Middle frontal gyrus (tissue), 1 donor: ENCODE data around the gene PBX1.

Experiments
- DNase-seq: peaks from one replicate; pipeline ENCODE4 v3.0.0-alpha.2; 2015; ENCODE audit warnings: low spot score; ENCODE audit errors: extremely low spot score

Gene PBX1

DNA sequence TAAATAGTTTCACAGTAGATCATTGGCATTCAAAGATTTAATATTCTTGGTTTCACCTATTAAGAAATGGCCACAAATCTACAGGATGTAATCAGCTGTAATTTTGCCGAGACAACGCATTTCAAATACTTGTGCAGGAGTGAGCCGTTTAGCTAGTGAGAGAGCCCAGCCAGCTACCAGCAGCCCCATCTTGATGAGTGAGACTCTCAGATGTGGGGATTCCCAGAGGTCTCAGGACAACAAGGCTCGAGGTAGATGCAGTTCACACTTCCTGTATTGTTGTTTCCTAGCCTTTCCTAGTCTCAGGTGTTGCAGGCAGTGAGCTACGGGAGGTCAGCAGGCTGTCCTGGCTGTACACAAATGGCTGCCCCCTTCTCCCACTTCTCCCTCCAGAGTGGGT lies 108.6 kb downstream of the PBX1 start:
- DNase-seq, result no peak

DNA sequence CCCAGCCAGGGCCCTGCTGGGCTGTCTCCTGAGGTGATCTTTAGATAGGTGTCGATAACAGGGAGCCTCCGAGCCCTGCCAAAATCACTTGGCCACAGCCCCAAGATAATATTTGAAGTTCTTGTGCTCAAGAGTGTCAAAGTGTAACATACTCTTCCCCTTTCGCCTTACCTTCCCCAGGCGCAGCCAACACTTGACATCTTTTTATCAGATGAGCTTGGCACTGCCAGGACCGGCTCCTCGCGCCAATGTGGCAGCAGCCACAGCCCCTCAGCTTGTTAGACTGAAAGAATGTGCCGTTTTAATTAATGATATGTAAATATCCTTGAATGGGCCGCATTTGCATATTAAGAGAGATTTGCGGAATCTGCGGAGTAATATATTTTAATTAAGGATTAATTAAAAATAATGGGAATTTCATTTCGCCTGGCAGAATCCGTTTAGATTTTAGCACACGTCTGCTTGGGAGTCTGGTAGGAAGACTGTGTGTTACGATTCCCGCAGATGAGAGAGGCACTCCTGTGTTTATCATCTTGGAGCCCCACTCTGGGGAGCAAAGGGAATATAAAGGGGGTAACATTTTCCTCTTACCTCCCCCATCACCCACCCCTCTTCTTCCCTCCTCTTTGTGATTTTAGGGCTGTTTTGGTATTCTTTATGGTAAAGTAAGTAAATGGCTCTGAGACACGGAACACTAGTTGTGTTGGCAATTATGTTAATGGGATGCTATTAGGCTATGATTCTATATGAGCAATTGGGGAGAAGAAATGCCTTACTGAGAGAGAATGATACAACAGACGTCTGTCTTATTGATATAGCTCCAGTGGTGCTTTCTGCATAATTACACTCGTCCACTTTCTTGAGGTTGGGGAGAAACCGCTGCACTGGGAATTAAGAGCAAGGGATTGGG lies 109.8 kb downstream of the PBX1 start:
- no peak for DNase-seq

DNA sequence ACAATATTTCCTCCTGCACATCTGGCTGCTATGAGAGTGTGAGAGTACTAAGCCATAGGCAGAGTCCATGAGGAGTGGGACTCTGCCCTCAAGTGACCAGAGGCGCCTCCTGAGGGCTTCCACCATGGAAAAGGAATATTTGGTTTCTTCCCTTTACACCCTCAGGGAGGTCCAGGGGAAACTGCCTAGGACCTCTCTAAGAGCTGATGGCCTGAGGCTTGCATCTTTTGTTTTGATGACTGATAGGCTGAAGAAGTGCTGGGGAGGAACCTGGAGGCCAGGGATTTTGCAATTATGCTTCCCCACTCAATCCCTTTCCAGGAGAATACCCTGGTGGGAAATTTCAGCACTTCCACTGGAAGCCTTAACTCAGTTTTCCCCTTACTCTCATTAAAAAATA lies 111.0 kb downstream of the PBX1 start:
- no peak for DNase-seq

DNA sequence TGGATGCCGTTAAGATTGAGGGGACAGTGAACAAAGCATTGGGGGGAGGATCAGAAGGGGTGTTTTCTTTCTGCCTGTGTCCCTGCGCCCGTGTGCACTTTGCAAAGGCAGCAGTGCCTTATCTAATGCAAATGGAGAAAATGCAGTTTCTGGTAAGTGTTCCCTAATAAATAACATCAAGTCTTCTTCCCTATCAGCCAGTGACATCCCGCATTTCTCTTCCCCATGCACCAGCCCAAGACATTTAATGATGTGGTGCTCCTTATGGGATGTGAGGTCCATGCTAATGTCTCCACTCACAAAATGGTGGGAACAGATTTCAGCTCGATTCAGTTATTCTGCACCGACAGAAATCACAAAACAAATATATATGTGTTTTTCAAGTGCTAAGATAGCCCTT lies 111.8 kb downstream of the PBX1 start:
- no peak for DNase-seq

DNA sequence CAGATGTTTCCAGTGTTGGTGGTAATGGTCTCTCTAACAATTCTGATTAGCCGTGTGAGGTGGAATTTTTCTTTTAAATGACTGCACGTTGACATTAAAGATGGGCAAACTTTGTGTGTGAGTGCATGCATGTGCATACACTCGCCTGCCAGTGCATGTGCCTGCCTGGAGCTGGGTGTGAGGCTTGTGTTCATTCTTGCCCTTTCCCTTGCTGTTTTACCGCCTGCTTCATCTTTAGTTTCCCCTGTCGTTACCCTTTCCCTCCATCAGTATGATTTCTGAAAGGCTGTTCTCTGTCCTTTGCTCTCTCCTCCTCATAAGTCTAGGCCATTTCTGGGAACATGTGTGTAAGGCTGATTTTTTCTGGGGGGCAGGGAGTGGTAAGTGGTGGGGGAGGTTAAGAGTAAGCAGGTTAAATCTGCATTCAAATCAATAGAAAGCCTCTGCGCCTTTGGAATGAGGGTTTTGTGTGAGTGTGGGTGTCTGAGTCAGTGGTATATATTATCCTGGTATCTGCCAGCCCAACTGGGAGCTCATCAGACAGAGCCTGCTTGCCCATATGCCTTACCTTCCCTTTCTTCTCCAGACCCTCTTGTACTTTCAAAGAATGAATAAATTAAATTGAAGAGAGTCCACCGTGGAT lies 112.5 kb downstream of the PBX1 start:
- DNase-seq, result no peak

DNA sequence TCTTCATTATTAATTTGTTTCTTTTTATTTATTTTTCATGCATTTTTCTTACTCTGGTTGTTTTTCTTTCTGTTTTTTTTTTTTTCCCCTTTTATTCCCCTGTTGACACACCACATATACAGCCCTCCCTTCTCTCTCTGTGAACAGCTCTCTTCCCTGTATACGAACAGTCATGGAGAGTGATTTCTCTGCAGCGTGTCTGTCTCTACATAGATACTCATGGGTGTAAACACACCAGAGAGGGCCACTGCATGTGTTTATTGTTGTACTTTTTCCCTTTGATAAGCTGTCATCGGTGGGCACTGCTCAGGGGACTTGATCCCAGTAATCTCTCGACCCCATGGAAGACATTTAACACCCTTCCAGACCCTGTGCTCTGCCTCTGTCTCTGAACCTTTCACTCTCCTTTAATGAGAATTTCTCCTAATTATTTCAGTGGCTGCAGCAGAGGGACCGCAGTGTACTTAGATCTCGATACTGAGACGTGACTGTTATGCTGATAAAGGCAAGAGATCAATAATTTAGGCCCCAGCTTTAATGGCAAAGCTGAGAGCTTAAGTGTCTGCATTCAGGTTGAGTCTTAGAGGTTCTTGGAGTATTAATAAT lies 113.1 kb downstream of the PBX1 start:
- DNase-seq, result no peak

DNA sequence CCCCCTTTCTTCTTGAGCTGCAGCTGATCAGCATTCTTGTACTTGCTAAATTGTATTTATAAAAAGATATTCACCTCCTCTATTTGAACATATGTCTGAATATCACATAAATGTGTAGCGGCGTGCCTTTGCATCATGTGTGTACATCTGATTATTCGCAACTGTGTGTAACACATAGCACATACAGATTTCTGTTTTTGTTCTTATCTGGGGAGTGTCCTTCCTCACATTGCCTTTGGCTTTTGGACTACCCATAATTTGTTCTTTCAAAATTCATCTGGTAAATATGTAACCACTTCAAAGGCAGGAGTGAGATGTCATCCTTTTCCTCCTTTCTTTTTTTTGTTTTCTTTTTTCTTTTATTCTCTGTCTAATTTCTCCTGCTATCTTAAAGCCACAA lies 113.6 kb downstream of the PBX1 start:
- no peak for DNase-seq

DNA sequence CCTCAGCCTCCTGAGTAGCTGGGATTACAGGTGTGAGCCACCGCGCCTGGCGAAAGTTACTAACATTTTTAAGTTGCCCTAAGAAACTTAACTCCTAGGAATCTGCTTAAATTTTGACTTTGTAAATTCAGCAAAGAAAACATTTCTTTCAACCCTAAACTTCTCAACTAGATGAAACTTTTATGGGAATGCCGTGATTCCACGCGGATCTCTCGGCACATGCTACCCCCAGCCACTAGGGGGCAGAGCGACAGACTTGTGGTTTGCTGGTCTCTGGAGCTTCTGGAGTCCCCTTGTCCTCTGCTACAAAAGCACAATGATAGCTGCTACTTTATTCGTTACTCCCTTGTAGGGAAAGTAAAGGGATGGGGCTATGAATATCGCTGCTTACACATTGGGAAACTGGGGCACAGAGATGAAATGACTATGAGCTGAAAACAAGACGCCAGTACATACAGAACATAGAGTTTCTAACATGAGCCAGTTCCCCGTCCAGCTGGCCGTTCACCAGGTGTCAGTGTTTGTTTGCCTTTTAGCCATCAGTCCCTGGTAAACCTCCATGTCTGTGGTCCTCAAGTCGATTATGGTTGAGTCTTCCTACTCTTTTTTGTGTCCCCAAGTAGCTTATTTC lies 114.7 kb downstream of the PBX1 start:
- no peak for DNase-seq

DNA sequence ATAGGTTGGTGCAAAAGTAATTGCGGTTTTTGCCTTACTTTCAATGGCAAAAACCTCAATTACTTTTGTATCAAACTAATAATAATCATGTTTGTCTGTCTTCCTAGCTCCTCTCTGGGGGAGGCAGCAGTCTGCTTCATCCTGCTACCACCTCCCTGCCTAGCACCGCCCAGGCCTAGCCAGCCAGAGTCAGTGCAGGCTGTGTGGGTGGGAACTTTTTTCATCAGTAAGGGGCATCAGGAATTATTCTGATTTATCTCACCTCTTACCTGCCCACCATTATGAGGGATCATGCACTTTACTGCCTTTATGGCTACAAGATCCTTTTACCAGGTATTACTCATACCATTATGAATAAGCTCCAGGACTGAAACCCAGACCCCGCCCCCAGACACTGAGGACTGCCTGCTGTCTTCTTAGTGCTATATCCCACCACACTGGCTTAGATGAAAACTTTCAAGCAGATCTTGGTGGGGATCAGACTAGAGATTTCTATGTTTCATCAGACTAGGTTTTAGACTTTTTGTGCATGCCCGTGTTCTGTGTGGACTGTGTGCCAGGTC lies 116.4 kb downstream of the PBX1 start:
- DNase-seq, result no peak

DNA sequence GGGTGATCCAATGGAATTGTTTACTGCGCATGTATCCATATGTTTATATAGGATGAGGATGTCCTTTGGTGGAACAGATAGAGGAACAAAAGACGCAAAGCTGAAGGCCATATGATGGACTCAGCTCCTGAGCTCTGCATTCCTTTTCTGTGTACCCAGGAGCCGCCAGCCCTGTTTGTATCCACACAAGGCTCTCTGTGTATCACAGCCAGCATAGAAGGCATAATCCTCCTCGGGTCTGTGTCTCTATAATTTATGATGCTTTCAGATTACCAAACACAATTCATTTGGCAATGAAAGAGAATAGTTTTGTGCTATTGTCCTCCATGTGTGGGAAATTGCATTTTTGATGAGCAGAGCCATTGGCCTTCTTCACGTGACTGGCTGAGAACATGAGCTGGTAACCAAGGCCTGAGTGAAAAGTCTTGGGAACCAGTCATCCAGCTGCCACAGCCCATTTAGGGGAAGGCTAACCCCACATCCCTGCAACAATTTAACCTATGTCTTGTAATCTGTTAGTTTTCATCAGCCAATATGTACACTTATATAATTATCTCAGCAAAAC lies 119.2 kb downstream of the PBX1 start:
- no peak for DNase-seq

DNA sequence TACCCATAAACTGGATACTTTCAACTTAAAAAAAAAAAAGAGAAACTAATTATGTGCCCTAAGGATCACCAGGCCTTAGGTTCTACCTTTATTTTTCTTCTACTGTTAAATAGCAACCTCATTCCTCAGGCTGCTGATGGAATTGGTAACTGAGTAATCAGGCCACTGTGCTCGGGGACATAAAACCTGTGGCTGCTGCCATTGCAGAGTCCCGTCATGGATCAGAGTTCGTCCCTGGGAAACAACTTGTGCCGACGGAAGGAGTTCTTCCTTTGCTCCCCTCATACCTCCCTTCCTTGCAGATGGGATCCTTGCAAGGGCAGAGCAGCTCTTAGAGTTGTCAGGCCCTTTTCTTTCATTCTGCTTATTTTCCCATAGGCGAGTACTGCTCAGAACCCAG lies 123.6 kb downstream of the PBX1 start:
- DNase-seq, result no peak

DNA sequence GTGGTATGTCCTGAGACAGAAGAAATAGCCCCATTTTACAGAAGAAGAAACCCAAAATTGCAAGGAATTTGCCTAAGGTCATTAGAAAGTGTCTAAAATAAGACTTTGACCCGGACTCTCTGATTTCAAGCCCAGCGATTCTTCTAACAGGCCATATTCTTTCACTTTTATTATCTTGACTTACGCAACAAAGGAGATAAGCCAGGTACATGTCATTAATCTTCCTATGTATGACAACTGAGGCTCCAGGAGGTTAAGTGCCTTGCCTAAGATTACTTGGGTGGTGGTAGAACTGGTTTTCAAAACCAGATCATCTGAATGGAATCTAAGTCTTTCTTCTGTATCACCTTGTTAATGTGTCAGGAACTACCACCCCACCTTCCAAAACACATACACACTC lies 124.3 kb downstream of the PBX1 start:
- DNase-seq, result no peak

DNA sequence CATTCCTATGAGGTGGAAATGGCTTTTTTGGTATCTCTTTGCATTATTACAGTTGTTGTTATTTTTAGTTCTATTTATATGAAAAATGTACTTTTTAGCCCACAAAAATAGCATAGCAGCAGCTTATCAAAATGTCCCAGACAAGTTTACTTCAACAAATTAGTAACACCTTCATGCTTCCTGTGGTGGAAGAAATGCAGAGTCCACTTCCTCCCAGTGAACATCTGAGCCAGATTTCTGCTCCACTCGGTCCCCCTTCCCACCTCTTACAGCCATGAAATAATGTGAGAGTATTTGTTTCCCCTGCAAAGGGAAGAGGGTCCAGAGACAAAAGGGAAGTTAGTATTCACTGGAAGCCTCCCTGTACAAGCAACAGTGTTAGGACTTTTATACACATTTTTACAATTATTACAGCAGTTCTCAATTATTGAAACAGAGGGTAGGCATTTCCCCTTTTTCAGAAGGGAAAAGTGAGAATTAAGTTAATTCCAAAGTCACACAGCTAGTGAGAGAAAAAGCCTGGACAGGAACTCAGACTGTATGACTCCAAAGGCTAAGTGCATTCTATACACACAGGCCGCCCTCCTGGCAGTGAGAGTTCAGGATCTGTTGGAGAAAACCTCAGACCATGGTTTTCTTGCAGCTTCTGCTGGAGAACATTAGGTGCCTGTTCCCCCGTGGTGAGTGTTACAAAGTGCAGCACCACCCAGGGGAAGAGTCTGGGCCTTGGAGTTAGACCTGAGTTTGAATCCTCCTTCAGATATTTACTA lies 126.5 kb downstream of the PBX1 start:
- no peak for DNase-seq

DNA sequence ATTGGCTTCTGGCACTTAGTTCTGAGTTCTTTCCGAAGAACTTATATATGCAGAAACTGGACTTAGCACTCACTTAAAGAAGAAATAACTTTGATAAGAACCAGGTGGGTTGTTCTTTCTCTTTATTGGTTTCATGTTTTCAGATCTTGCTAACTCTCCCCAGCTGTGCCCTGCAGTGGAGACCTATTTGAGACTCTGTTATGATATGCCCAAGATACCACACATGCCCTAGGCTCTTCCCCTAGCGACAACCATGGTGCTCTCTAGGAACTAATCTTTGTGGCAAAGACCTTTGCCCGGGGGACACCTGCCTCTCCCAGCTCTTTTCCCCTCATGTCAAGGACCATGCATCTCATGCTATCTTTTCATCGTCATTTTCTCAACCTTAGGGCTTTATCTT lies 128.8 kb downstream of the PBX1 start:
- DNase-seq, result no peak

DNA sequence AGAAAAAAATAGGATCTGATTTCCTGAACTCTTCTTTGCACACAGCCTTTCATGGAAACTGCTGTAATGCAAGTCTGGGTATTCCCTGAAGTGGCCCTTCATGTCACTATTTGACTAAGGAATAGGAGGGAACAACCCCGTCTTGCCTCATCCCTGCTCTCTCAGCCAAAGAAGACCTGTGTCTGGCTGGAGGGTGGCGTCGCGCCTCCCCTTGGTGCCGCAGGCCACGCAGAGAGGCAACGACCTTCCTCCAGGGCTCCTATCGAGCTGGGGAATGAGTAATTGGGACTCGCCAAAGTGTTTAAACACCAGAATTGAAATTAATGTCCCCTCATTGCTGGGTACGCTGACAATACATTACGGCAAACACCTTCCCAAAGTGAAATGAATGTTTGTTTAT lies 129.8 kb downstream of the PBX1 start:
- no peak for DNase-seq

DNA sequence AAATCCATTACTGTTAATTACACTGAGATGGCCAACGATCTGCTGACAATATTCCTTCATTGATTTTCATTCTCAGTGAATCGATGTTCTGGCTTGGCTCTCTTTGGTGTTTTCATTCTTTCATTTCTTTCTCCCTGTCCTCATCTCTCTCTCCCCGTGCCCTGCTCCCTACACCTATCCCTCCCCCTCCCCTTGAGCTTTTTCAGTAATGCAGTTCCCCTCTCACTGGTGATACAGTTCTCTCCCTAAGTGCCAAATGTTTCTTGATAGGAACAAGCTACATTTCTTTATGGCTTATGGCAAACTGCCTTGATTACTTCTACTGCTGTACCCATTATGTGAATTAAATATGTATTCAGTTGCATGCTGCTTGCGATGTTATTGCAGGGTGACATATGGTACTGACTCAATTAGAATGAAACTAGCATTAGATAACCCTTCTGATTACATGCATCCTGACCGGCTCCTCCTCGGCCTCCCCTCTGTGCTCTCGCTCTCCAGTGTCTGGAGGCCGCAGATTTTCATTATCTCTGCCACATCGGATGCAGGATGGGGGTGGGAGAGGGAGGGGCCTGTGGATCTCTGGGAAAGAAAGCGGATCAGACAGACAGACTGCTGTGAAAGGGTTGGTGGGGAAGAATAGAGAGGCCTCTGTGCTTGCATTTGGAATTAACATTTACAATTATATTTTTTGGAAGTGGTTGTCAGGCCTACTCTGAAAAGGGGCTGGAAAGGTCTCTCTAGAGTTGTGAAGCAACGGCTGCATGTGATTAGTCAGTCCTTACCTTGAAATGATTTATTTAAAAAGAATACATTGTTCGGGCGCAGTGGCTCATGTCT lies 130.9 kb downstream of the PBX1 start:
- no peak for DNase-seq

DNA sequence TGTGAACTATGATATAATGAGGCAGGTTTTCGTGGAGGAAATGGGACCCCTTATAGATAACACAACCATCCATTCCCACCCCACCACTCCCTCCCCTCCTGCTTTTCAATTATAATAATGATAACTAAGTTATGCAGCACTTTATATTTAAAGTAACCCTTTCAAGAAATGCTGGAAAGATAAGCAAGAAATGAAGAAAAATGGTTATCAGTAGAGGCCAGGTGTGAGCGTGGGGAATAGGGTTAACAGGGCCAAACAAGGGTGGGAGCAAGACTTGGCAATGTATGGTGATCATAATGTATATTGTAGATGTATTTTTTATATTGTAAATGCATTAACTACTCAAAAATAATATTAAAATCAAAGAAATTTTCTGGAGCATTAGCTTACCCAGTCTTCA lies 133.4 kb downstream of the PBX1 start:
- no peak for DNase-seq

DNA sequence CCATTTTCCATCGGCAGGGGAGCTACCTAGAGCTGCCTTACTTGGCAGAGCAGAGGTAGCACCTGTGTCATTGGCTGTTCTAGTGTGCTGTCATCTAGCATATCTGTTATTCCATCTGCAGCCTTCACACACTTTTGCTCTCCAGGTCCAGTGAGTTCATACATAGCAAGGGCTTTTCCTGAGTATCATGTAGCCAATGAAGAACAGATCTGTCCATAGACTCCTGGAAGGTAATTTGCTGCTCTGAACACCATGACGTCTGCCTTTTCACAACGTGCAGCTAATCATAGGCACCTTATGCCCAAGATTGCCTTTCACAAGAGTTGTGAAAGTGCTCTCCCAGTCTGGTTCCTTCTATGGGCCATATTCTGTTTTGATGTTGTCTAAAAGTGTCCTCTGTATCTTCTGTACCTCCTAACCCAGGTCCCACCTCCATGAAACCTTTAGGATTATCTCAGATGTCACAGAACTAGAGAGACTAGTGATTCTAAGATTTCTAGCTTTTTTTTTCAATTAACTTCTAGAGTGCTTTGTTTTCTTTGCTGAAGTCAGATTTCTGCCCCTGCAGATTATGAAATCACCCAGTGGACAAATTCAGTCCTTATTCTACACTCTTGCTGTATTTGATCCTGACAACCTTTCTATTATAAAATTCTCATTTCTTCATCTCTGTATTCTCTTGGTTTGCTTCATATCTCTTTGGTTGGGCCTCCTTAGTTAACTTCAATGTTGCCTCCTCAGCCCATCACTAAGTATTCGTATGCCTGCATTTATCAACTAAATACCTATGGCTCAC lies 134.8 kb downstream of the PBX1 start:
- DNase-seq, result no peak

DNA sequence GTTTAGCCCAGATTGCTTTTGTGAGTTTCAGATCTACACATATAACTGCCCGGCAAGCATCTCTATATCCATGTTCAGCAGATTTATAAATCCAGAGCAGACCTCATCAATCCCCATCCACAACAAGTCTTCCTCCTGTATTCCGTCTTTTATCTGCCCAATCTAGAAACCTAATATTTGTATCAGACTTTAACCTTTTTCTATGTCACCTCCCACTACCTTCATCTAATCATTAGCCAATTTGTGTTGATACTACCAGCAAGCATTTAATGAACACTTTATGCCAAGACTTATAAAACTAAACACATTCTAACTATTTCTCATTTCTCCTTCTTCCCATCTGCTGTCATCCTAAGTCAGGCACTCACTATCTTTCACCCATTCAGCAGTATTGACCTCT lies 135.5 kb downstream of the PBX1 start:
- DNase-seq, result no peak
